Ishikawa (cell line): Measurements from ENCODE around the gene AUTS2.

Source experiments
- CEBPB ChIP-seq: IDR thresholded peaks from 2 replicates; pipeline ENCODE4 v1.6.1; 2012
- CREB1 ChIP-seq: IDR thresholded peaks from 2 replicates; pipeline ENCODE4 v1.6.1; 2012; ENCODE audit warnings: low read depth
- EGR1 ChIP-seq: IDR thresholded peaks from 2 replicates; pipeline ENCODE4 v1.6.1; 2012
- EP300 ChIP-seq: IDR thresholded peaks from 2 replicates; pipeline ENCODE4 v1.6.1; 2012; ENCODE audit warnings: borderline replicate concordance
- FOXM1 ChIP-seq: IDR thresholded peaks from 2 replicates; pipeline ENCODE4 v1.6.1; 2012; ENCODE audit warnings: low read depth, borderline replicate concordance
- MAX ChIP-seq: IDR thresholded peaks from 2 replicates; pipeline ENCODE4 v1.6.1; 2012
- NFIC ChIP-seq: IDR thresholded peaks from 2 replicates; pipeline ENCODE4 v1.6.1; 2012
- RAD21 ChIP-seq: IDR thresholded peaks from 2 replicates; pipeline ENCODE4 v1.6.1; 2012; ENCODE audit warnings: low read depth
- TAF1 ChIP-seq: IDR thresholded peaks from 2 replicates; pipeline ENCODE4 v1.6.1; 2012; ENCODE audit warnings: low read depth, mild to moderate bottlenecking
- TCF12 ChIP-seq: IDR thresholded peaks from 2 replicates; pipeline ENCODE4 v1.6.1; 2012; ENCODE audit warnings: low read depth
- TEAD4 ChIP-seq: IDR thresholded peaks from 2 replicates; pipeline ENCODE4 v1.6.1; 2012
- YY1 ChIP-seq: IDR thresholded peaks from 2 replicates; pipeline ENCODE4 v1.6.1; 2012; ENCODE audit warnings: low read depth
- ZBTB7A ChIP-seq: IDR thresholded peaks from 2 replicates; pipeline ENCODE4 v1.6.1; 2012; ENCODE audit warnings: low read depth
- TF ChIP-seq, protein P1 (sequence below): IDR thresholded peaks from 2 replicates; pipeline ENCODE4 v1.6.1; 2012; ENCODE audit warnings: low read depth, mild to moderate bottlenecking
- TF ChIP-seq, protein P2 (sequence below): IDR thresholded peaks from 2 replicates; pipeline ENCODE4 v1.6.1; 2012

The AUTS2 gene

GRCh38 chr7:69878591-69878990 is 280.3 kb downstream of the AUTS2 start:
- TF ChIP-seq EP300 (no peak), CREB1 (no peak), TCF12 (no peak), TAF1 (no peak), YY1 (no peak), EGR1 (no peak), ZBTB7A (no peak), TEAD4 (no peak)

DNA sequence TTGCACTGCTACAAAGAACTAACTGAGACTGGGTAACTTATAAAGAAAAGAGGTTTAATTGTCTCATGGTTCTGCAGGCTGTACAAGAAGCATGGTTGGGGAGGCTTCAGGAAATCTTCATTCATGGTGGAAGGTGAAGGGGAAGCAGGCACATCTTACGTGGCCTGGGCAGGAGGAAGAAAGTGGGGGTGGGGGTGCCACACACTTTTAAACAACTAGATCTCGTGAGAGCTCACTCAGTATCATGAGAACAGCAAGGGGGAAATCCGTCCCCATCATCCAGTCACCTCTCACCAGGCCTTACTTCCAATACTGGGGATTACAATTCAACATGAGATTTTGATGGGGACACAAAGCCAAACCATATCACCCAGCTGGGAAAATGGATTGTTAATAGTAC is 281.7 kb downstream of the AUTS2 start:
- TF ChIP-seq EP300: no peak
- no peak for TF ChIP-seq YY1
- TF ChIP-seq CEBPB: no peak
- TF ChIP-seq TAF1: no peak
- no peak for TF ChIP-seq TCF12
- TF ChIP-seq, protein P1, sequence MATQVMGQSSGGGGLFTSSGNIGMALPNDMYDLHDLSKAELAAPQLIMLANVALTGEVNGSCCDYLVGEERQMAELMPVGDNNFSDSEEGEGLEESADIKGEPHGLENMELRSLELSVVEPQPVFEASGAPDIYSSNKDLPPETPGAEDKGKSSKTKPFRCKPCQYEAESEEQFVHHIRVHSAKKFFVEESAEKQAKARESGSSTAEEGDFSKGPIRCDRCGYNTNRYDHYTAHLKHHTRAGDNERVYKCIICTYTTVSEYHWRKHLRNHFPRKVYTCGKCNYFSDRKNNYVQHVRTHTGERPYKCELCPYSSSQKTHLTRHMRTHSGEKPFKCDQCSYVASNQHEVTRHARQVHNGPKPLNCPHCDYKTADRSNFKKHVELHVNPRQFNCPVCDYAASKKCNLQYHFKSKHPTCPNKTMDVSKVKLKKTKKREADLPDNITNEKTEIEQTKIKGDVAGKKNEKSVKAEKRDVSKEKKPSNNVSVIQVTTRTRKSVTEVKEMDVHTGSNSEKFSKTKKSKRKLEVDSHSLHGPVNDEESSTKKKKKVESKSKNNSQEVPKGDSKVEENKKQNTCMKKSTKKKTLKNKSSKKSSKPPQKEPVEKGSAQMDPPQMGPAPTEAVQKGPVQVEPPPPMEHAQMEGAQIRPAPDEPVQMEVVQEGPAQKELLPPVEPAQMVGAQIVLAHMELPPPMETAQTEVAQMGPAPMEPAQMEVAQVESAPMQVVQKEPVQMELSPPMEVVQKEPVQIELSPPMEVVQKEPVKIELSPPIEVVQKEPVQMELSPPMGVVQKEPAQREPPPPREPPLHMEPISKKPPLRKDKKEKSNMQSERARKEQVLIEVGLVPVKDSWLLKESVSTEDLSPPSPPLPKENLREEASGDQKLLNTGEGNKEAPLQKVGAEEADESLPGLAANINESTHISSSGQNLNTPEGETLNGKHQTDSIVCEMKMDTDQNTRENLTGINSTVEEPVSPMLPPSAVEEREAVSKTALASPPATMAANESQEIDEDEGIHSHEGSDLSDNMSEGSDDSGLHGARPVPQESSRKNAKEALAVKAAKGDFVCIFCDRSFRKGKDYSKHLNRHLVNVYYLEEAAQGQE: no peak
- TF ChIP-seq RAD21: no peak
- TF ChIP-seq CREB1: no peak
- TF ChIP-seq EGR1: no peak
- no peak for TF ChIP-seq MAX
- TF ChIP-seq ZBTB7A: no peak
- no peak for TF ChIP-seq TEAD4
- no peak for TF ChIP-seq NFIC

DNA sequence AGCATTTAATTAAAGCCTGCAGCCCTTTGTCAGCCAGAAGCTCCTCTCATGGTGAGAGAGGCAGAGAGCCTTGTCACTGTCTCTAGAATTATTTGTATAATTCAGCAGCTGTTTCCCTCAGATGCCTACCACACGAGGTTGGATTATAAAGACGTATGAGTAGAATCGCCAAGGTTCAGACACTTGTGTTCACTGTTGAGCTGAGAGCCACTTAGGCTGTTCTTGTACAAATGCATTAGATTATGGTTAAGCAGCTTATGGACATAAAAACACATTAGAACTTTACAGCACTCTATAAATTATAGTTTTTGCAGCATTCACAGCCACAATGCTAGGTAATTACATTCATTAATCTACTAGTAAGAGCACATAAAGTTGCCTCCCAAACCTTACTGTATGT is 282.6 kb downstream of the AUTS2 start:
- TF ChIP-seq CREB1: no peak

DNA sequence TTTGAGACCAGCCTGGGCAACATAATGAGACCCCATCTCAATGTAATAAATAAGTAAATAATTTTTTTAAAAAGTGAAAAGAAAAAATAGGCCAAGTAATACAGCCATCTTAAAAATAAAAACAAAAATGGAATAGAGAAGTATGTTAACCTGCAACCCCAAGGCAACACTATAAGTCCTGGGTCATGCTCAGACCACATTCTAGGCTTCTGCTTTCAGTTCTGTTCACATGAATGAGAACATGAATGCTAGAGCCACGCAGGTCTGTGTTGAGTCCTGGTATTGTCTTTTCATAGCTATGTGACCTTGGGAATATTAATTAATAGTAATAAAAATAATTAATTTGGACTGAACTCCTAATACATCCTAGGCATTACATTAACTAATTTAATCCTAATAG is 284.0 kb downstream of the AUTS2 start:
- TF ChIP-seq CEBPB (no peak), NFIC (no peak), MAX (no peak), ZBTB7A (no peak), FOXM1 (no peak), TAF1 (no peak), EP300 (no peak), EGR1 (no peak), CREB1 (no peak), RAD21 (no peak), TEAD4 (no peak)
- TF ChIP-seq, protein P2, sequence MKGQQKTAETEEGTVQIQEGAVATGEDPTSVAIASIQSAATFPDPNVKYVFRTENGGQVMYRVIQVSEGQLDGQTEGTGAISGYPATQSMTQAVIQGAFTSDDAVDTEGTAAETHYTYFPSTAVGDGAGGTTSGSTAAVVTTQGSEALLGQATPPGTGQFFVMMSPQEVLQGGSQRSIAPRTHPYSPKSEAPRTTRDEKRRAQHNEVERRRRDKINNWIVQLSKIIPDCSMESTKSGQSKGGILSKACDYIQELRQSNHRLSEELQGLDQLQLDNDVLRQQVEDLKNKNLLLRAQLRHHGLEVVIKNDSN: no peak
- TF ChIP-seq, protein P1: no peak

- TF ChIP-seq MAX (no peak), YY1 (no peak), FOXM1 (no peak), EP300 (no peak), ZBTB7A (no peak), CREB1 (no peak), EGR1 (no peak)
- TF ChIP-seq, protein P1: no peak
Measured at GRCh38 chr7:69883399-69883891, 285.2 kb downstream of the AUTS2 start.

GRCh38 chr7:69885431-69885830 is 287.2 kb downstream of the AUTS2 start:
- no peak for TF ChIP-seq EP300
- TF ChIP-seq EGR1: no peak
- TF ChIP-seq MAX: no peak
- TF ChIP-seq CEBPB: no peak
- TF ChIP-seq CREB1: no peak
- TF ChIP-seq ZBTB7A: no peak
- TF ChIP-seq, protein P2: no peak
- TF ChIP-seq TAF1: no peak
- TF ChIP-seq RAD21: no peak
- TF ChIP-seq FOXM1: no peak
- TF ChIP-seq, protein P1: no peak
- no peak for TF ChIP-seq TEAD4
- TF ChIP-seq TCF12: no peak
- no peak for TF ChIP-seq NFIC
- TF ChIP-seq YY1: no peak
